PFSK-1 (cell line): Measurements from ENCODE around the gene KIR2DL4. TPM values are rescaled to one million over a fixed set of nuclear protein-coding genes. Genes with fewer than 3 reads are reported as not detected.
"Not testable (repeated sequence)": the region's sequence is repeated elsewhere in the genome, so short reads cannot be mapped to it uniquely, and the experiment has no call there.

Source experiments
- FOXP2 ChIP-seq: optimal IDR thresholded peaks from 2 replicates; pipeline ENCODE3; 2011; ENCODE audit warnings: borderline replicate concordance, control low read depth, inconsistent platforms; ENCODE audit not compliant: insufficient read depth; ENCODE audit errors: extremely low read length, extremely low read depth
- POLR2AphosphoS5 ChIP-seq: IDR thresholded peaks from 2 replicates; pipeline ENCODE4 v1.6.1; 2012; ENCODE audit warnings: low read depth, mild to moderate bottlenecking, control low read depth, low read length, moderate library complexity
- REST ChIP-seq, 2 experiments: IDR thresholded peaks; 2 replicates each; pipeline versions ENCODE4 v1.6.1 to v1.8.0; 2011 to 2012; ENCODE audit warnings: low read depth in 2 of 2, low read length in 2 of 2, control low read depth in 1 of 2, inconsistent platforms in 1 of 2, mild to moderate bottlenecking in 1 of 2, moderate library complexity in 1 of 2; ENCODE audit not compliant: insufficient read depth in 1 of 2
- SIN3A ChIP-seq: IDR thresholded peaks from 2 replicates; pipeline ENCODE4 v1.6.1; 2012; ENCODE audit warnings: mild to moderate bottlenecking, low read length, moderate library complexity, borderline replicate concordance; ENCODE audit not compliant: insufficient read depth
- TAF1 ChIP-seq: IDR thresholded peaks from 2 replicates; pipeline ENCODE4 v1.6.1; 2012; ENCODE audit warnings: low read length, control low read depth, borderline replicate concordance; ENCODE audit not compliant: insufficient read depth
- polyA plus RNA-seq: library from polyadenylated mRNA; unstranded; fragments of >200 nt; gene quantifications from one replicate; pipeline ENCODE4 v1.2.1, GENCODE V29; 2012; ENCODE audit warnings: low read depth, missing spikeins; ENCODE audit not compliant: insufficient read length

Gene KIR2DL4
- not detected for polyA plus RNA-seq

- TF ChIP-seq SIN3A, result no peak
- no peak for TF ChIP-seq POLR2AphosphoS5
- no peak for TF ChIP-seq FOXP2
- TF ChIP-seq TAF1, result no peak
- no peak for TF ChIP-seq REST (IDR thresholded peaks at IDR 0.05; ENCODE audit: insufficient read depth in 1 of 2, low read depth in 2 of 2, low read length in 2 of 2)
Observed at GRCh38 chr19:54803410-54803809, at the start of gene KIR2DL4. Gene KIR2DL4, plus strand, starts transcription at chr19:54803610. Its CDS starts 42 bp downstream, at chr19:54803652.

GRCh38 chr19:54769646-54770045, 33.8 kb upstream of the KIR2DL4 start, which contains the start of gene KIR2DL1:
Gene KIR2DL1, plus strand, starts transcription at chr19:54769793. Its CDS starts 58 bp downstream, at chr19:54769851.
- TF ChIP-seq TAF1; REST (IDR thresholded peaks at IDR 0.05; ENCODE audit: insufficient read depth in 1 of 2, low read depth in 2 of 2, low read length in 2 of 2); FOXP2: not testable (repeated sequence)

- TF ChIP-seq REST (IDR thresholded peaks at IDR 0.05; ENCODE audit: insufficient read depth in 1 of 2, low read depth in 2 of 2, low read length in 2 of 2) (no peak), FOXP2 (no peak), POLR2AphosphoS5 (no peak), TAF1 (no peak), SIN3A (no peak)
Observed at GRCh38 chr19:54790711-54791110, 12.7 kb upstream of the KIR2DL4 start.

GRCh38 chr19:54791476-54791875, 11.9 kb upstream of the KIR2DL4 start:
- TF ChIP-seq SIN3A (no peak), TAF1 (no peak), FOXP2 (no peak), REST (IDR thresholded peaks at IDR 0.05; ENCODE audit: insufficient read depth in 1 of 2, low read depth in 2 of 2, low read length in 2 of 2) (no peak), POLR2AphosphoS5 (no peak)

GRCh38 chr19:54792814-54793213, 10.6 kb upstream of the KIR2DL4 start:
- no peak for TF ChIP-seq FOXP2
- TF ChIP-seq POLR2AphosphoS5, result no peak
- TF ChIP-seq REST (IDR thresholded peaks at IDR 0.05; ENCODE audit: insufficient read depth in 1 of 2, low read depth in 2 of 2, low read length in 2 of 2), result no peak
- TF ChIP-seq TAF1, result no peak
